Muscle of back (tissue), 11 donors: ENCODE results near the gene RAD23A. TPM values are rescaled to one million over a fixed set of nuclear protein-coding genes. Genes with fewer than 3 reads are reported as not detected.
"Not testable (repeated sequence)": the region's sequence is repeated elsewhere in the genome, so short reads cannot be mapped to it uniquely, and the experiment has no call there.

Experiments
- DNase-seq, 3 donors: peaks; one replicate each; pipeline versions ENCODE4 v3.0.0 to v3.0.0-alpha.2; 2013
- polyA plus RNA-seq, 10 donors: library from polyadenylated mRNA; unstranded; fragments of 120-200 nt; gene quantifications; one replicate each; pipeline ENCODE4 v1.2.1, GENCODE V29; 2013; ENCODE audit not compliant: insufficient read length in 10 of 10

The RAD23A gene
- polyA plus RNA-seq, 10 donors = 104 to 133 (median 113) TPM

DNA sequence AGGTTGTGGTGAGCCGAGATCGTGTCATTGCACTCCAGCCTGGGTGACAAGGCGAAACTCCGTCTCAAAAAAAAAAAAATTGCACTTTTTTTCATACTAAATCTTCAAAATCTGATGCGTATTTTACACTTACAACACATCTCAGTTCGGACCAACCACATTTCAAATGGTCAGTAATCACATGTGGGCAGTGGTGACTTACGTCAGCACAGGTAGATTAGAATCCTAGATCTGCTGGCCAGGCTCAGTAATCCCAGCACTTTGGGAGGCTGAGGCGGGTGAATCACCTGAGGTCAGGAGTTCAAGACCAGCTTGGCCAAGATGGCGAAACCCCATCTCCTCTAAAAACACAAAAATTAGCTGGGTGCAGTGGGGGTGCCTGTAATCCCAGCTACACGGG, 10.6 kb upstream of the RAD23A start:
- no peak for DNase-seq

DNA sequence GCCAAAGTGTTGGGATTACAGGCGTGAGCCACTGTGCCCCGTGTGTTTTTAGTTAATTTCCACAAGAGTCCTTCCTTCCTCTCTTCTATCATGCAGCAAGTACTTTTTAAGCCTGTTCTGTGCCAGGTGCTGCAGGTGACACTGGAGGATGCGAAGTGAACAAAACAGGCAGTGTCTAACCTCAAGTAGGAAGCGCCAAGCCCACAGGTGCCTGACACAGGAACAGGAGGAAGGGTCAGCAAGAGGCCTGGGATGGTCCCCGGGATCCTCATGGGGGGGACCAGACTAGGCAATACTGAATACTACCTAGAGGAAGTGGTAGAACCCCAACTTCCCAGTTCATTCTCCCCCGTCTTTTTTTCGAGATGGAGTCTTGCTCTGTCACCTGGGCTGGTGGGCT, 9.1 kb upstream of the RAD23A start:
- no peak for DNase-seq

DNA sequence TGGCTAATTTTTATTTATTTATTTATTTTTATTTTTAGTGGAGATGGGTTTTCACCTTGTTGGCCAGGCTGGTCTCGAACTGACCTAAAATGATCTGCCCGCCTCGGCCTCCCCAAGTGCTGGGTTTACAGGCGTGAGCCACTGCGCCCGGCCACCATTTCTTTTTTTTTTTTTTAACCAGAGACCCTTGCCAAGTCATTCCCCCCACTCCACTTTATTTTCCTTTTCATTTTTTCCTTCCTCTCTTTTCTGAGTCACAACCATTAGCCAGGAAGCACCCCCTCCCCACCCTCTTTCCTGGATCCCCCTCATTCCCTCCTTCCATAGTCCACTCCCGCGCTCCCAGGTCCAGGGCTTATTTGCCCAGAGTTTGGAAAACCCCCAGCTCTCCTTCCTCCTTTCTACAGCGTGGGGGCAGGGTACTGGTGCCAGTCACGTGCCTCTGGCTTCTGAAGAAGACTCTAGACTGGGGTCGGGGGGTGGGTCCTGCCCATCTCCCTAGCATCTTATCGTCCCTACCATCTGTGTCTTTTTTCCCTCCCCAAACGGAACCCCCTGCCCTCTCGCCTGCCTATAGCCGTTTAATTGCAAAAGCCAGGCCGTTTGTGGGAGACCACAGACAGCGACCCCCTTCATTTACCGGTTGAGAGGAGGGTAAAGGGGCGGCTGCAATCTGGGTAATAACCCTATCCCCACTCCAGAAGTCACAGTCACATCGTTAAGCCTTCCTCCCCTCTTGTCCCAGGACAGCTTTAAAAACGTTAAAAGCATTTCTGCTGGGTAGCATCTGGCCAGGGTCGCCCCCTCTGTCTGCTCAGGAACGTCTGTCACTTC, 8.4 kb upstream of the RAD23A start:
- DNase-seq = peak in 1 of 3 donors; percentile 45

DNA sequence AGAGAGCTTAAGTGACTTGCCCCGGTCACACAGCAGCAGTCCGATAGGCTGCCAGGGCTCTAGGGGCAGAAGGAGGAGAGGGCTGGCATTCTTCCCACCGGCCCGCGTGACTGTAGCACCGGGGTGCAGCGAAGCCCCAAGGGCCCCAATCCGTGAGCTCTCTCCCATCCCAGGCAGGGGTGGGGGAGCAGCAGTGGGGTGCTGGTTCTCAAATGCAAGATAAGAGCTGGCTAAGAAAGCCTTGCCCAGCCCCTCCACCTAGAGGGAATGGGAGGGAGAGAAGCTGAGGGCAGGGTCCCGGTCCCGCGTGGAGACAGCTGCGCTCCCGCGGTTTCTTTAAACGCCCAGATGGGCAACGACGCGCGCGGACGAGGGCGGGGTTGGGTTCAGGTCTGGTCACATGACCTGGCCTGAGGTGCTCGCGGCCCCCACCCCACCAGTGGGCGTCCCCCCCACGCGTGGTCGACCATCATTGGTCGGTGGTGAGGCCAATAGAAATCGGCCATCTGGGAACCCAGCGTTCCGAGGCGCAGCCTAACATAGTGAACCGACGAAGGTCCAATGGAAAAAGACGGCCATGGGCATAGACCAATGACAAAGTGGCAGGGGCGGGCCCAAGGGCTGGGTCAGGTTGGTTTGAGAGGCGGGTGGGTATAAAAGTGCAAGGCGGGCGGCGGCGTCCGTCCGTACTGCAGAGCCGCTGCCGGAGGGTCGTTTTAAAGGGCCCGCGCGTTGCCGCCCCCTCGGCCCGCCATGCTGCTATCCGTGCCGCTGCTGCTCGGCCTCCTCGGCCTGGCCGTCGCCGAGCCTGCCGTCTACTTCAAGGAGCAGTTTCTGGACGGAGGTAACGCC, 7.5 kb upstream of the RAD23A start, which contains the start of gene CALR:
Gene CALR, plus strand, starts transcription at position 683 of the 852 bp plus-strand sequence. Its CDS starts 71 bp downstream, at position 754.
- peak; percentile 99 to 100 (median 100) for DNase-seq

DNA sequence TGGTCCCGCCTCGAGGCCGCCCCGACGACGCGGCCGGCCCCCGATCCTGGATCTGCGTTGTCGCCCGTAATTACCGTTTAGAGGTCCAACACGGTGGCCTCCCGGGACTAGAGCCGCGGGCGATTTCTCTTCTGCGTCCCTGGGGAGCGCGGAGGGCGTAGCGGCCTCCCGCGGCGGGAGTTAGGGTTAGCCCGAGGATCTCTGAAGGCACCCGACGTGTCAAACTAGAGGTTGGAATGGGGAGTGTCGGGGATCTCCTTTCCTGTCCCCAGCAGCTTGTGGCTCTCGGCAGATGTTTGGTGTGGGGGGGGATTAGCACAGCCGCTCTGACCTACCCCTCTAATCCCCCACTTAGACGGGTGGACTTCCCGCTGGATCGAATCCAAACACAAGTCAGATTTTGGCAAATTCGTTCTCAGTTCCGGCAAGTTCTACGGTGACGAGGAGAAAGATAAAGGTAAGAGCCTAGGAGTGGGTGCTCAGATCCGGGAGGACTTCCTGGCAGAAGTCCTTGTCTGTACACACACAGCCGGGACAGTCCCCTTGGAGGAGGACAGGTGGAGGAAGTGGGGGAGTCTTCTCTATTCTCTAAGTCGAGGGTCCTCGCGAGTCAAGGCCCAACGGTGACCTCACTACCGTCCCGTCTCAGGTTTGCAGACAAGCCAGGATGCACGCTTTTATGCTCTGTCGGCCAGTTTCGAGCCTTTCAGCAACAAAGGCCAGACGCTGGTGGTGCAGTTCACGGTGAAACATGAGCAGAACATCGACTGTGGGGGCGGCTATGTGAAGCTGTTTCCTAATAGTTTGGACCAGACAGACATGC, 6.7 kb upstream of the RAD23A start:
- DNase-seq = peak in 2 of 3 donors; percentile 33 to 61

DNA sequence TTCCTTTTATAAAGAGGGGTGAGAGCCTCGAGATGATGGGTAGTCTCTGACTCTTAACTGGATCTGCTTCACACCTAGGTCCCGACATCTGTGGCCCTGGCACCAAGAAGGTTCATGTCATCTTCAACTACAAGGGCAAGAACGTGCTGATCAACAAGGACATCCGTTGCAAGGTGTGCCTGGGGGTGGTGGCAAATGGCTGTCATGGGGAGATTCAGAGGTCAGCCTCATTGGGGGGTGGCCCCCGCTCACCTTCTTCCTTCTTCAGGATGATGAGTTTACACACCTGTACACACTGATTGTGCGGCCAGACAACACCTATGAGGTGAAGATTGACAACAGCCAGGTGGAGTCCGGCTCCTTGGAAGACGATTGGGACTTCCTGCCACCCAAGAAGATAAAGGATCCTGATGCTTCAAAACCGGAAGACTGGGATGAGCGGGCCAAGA, 5.7 kb upstream of the RAD23A start:
- DNase-seq = no peak

DNA sequence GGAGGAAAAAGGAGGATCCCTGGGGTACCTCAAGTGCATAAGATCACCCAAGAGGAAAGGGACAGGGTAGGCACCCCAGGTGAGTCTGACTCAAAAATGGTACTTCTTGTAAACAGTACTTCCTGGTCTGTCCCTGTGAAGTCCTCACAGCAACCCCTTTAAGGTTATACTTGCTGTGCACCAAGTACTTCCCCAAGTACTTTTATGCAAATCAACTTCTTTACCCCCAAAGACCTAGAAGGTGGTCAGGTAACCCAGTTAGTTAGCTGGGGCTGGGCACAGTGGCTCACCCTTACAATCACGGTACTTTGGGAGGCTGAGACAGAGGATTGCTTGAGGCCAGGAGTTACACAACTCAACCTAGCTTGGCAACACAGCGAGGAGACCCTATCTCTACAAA, 4.8 kb upstream of the RAD23A start:
- no peak for DNase-seq

DNA sequence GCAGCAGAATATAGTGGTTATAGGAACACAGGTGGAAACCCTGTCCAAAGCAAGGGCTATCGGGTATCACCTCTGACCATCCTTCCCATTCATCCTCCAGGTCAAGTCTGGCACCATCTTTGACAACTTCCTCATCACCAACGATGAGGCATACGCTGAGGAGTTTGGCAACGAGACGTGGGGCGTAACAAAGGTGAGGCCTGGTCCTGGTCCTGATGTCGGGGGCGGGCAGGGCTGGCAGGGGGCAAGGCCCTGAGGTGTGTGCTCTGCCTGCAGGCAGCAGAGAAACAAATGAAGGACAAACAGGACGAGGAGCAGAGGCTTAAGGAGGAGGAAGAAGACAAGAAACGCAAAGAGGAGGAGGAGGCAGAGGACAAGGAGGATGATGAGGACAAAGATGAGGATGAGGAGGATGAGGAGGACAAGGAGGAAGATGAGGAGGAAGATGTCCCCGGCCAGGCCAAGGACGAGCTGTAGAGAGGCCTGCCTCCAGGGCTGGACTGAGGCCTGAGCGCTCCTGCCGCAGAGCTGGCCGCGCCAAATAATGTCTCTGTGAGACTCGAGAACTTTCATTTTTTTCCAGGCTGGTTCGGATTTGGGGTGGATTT, 2.1 kb upstream of the RAD23A start:
- DNase-seq = no peak

DNA sequence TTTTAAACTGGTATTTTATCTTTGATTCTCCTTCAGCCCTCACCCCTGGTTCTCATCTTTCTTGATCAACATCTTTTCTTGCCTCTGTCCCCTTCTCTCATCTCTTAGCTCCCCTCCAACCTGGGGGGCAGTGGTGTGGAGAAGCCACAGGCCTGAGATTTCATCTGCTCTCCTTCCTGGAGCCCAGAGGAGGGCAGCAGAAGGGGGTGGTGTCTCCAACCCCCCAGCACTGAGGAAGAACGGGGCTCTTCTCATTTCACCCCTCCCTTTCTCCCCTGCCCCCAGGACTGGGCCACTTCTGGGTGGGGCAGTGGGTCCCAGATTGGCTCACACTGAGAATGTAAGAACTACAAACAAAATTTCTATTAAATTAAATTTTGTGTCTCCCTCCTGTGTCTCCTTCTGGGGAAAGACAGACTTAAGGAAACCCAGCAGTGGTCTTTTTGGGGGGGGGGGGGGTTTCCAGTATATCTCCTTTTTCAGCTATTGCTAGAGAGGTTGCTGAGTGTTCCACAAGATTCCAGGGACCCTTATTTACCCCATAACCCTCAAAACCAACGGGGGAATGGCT, 1.5 kb upstream of the RAD23A start:
- DNase-seq = no peak

DNA sequence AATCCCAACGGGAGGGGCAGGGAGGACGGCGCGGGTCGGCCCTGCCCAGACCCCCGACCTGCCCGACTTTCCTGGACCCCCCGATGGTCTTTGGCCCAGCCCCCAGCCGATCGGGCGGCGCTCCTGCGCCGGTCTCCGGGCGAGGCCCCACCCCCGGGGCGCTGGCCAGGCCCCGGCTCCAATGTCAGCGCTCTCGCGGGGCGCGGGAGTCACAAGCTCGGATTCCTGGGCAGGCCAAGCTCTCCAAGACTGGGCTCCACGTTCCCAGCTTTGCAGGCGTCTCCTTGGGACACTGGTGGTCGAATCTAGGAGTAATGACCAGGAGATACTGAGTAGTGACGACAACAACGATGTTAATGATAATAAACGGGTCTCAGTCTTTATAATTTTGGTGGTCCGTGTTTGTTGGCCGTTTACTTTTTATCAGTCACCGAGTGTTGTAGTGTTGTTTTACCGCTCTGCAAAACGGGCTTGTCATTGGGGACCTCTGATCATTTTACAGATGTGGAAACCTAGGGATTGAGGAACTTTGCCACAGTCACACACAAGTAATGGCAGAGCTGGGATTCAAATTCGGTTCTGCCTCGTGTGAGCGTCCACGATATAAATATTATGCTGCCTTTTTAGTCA, 545 bp downstream of the RAD23A start:
- peak; percentile 73 to 90 (median 85) for DNase-seq

DNA sequence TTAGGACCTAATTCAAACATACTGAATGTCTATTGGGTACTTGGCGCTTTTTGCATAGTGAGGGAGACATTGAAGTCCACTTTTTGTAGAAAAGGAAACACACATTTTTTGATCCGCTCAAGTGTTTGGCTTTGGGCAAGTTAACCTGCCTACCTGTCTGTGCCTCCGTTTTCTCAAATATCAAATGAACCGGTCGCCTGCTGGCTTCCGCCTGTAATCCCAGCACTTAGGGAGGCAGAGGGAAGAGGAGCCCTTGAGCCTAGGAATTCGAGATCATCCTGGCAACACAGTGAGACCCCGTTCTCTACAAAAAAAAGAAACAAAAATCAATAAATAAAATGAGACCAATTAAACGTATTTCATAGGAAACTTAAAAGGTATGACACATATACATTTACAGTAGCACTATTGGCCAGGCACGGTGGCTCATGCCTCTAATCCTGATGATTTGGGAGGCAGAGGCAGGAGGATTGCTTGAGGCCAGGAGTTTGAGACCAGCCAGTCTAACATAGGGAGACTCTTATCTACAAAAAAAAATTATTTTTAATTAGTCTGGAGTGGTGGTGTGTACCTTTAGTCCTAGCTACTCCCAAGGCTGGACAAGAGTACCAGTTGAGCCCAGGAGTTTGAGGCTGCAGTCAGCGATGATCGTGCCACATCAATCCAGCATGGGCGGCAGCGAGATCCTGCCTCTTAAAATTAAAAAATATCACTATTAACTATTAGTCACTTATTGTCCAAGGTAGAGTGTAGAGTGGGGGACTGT, 1.3 kb downstream of the RAD23A start:
- no peak for DNase-seq

DNA sequence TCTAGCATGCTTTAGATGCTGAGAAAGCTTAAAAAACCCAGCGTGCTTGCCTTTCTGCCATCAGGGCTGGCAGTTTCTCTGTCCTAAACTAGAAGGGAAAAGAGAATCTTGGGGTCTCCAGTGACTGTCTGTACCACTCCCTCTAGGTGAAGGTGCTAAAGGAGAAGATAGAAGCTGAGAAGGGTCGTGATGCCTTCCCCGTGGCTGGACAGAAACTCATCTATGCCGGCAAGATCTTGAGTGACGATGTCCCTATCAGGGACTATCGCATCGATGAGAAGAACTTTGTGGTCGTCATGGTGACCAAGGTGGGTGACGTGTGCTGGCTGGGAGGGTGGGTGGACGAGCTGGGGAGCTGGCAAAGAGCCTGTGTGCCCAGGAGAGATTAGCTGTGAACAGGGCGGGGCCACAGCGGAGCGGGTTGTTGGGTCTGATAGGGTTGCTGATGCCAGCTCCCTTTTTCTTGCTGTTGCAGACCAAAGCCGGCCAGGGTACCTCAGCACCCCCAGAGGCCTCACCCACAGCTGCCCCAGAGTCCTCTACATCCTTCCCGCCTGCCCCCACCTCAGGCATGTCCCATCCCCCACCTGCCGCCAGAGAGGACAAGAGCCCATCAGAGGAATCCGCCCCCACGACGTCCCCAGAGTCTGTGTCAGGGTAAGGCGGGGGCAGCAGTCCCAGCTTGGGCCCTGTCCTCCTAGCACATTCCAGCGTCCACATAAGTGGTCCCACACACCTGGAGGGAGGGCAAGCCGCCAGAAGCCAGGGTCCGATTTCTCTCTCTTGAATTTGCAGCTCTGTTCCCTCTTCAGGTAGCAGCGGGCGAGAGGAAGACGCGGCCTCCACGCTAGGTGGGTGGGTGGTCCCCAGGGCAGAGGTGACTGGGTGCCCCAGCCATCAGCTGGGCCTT, 2.3 kb downstream of the RAD23A start:
- DNase-seq = no peak

DNA sequence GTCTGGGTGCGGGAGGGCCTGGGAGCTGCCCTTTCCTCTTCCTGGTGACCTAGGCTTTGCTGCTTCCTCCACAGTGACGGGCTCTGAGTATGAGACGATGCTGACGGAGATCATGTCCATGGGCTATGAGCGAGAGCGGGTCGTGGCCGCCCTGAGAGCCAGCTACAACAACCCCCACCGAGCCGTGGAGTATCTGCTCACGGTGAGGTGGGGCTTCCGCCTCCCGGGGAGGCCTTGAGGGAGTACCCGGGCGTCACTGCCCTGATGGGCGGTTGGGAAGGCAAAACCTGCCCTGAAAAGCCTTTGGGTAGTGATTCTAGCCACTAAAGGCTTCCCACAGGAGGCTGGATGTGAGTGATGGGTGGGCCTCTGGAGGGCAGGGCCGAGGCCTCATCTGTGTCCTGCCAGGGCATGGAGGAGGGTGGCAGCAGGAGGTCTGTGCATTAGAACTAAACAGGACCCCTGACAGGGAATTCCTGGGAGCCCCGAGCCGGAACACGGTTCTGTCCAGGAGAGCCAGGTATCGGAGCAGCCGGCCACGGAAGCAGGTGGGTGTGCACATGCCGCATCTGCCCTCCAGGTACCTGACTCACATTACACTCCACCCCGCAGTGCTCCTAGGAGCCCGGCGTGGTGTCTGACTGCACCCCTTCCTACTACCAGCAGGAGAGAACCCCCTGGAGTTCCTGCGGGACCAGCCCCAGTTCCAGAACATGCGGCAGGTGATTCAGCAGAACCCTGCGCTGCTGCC, 3.1 kb downstream of the RAD23A start:
- DNase-seq = no peak

DNA sequence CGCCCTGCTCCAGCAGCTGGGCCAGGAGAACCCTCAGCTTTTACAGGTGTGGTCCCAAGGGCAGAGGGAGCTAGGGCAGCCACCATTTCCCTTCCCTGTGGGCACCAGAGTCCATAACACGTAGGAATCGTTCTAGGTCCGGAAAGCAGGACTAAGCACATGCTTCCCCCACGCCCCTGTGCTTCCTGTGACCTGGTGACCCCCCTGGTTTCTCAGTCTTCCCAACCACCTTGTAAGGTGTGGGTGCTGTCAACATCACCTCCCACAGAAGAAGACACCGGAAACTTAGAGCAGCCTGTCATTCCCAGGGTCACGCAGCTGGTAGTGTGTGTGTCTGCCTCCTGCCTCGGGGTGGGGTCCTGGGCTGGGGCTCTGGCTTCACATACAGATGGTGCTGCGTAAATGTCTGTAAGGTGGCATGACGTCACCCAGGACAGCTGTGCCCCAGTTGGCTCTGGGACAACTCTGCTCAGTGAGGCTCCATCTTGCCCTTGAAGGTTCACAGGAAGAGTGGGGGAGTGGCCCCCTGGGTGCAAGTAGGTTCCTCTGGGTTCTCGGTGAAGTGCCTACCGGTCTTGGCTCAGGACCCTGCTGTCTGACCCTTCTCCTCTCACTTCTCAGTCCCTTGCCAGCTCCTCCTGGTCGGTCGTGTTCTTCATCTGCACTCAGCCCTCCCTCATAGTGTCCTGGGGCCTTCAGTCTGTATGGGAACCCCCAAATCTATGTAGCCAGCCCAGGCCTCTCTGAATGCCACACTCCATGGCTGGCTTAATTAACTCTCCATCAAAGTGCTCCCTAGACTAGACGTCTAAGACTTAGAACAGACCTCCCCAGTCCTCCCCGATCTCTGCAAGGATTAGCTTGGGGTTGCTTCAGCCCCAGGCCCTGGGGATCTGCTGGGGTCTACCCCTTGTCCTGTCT, 4.0 kb downstream of the RAD23A start:
- DNase-seq = no peak

DNA sequence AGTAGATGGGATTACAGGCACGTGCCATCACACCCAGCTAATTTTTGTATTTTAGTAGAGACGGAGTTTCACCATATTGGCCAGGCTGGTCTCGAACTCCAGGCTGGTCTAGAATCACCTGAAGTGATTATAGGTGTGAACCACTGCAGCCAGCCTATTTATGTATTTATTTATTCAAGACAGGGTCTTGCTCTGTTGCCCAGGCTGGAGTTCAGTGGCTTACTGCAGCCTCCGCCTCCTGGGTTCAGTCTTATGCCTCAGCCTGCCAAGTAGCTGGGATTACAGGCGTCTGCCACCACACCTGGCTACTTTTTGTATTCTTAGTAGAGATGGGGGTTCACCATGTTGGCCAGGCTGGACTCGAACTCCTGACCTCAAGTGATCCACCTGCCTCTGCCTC, 6.4 kb downstream of the RAD23A start:
- not testable (repeated sequence) for DNase-seq

DNA sequence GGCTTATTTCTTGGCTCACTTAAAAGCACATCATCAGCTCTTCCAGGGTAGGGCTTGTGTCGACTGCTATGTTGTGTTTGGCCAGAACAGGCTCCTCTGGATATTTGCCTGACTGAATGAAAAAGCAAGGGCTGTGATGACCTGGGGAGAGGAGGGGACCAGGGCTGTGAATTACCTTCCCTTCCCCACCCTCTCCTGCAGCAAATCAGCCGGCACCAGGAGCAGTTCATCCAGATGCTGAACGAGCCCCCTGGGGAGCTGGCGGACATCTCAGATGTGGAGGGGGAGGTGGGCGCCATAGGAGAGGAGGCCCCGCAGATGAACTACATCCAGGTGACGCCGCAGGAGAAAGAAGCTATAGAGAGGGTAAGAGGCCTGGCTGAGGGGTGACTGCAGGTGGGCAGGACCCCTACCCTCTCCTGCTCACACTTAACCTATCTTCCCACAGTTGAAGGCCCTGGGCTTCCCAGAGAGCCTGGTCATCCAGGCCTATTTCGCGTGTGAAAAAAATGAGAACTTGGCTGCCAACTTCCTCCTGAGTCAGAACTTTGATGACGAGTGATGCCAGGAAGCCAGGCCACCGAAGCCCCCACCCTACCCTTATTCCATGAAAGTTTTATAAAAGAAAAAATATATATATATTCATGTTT, 7.0 kb downstream of the RAD23A start:
- peak in 1 of 3 donors; percentile 57 for DNase-seq
